ENCODE data around the gene ALK. TPM values are rescaled to one million over a fixed set of nuclear protein-coding genes. Genes with fewer than 3 reads are reported as not detected.

The ALK gene
- polyA plus RNA-seq, 1 experiment, result not detected

GRCh38 chr2:29733965-29734364 lies 187.4 kb downstream of the ALK start:
- Histone ChIP-seq H3K27me3 (ENCODE audit: control insufficient read depth, insufficient read depth, low read length) (peaks cover 5% of the 10 kb centered on the region), H3K4me3 (ENCODE audit: low read depth, low read length) (no peak overlapping the region), H3K27ac (ENCODE audit: low read depth, low read length) (no peak overlapping the region), H3K9me3 (ENCODE audit: control insufficient read depth, insufficient read depth, low read length) (no peaks in the 10 kb centered on the region)
- no peak for TF ChIP-seq CTCF (IDR thresholded peaks at IDR 0.05; ENCODE audit: low read depth, low read length)
- ChIA-PET CTCF (interaction anchor here (0.6 kb wide), 1 partner anchor 42 kb away, joined by 7 read pairs; no protein-coding TSS in a partner anchor), POLR2A (no interaction called here)
- no peak for DNase-seq (ENCODE audit: low read depth, low spot score)

- Histone ChIP-seq H3K27ac (ENCODE audit: low read depth, low read length) (no peak overlapping the region), H3K27me3 (ENCODE audit: control insufficient read depth, insufficient read depth, low read length) (peaks cover 5% of the 10 kb centered on the region), H3K9me3 (ENCODE audit: control insufficient read depth, insufficient read depth, low read length) (no peaks in the 10 kb centered on the region), H3K4me3 (ENCODE audit: low read depth, low read length) (no peak overlapping the region)
- TF ChIP-seq CTCF (IDR thresholded peaks at IDR 0.05; ENCODE audit: low read depth, low read length), result no peak
- DNase-seq (ENCODE audit: low read depth, low spot score), result no peak
- CTCF ChIA-PET, result no interaction called here
- POLR2A ChIA-PET, result no interaction called here
Observed at GRCh38 chr2:29733213-29733612, 188.2 kb downstream of the ALK start.

GRCh38 chr2:29731948-29732347 lies 189.4 kb downstream of the ALK start:
- Histone ChIP-seq H3K4me3 (ENCODE audit: low read depth, low read length) (no peak overlapping the region), H3K27ac (ENCODE audit: low read depth, low read length) (no peak overlapping the region), H3K27me3 (ENCODE audit: control insufficient read depth, insufficient read depth, low read length) (peaks cover 7% of the 10 kb centered on the region), H3K9me3 (ENCODE audit: control insufficient read depth, insufficient read depth, low read length) (no peaks in the 10 kb centered on the region)
- CTCF ChIA-PET, result no interaction called here
- TF ChIP-seq CTCF (IDR thresholded peaks at IDR 0.05; ENCODE audit: low read depth, low read length), result no peak
- no peak for DNase-seq (ENCODE audit: low read depth, low spot score)
- POLR2A ChIA-PET, result no interaction called here

GRCh38 chr2:29729932-29730331 lies 191.5 kb downstream of the ALK start:
- CTCF ChIA-PET, result no interaction called here
- Histone ChIP-seq H3K4me3 (ENCODE audit: low read depth, low read length) (no peak overlapping the region), H3K9me3 (ENCODE audit: control insufficient read depth, insufficient read depth, low read length) (no peaks in the 10 kb centered on the region), H3K27ac (ENCODE audit: low read depth, low read length) (no peak overlapping the region), H3K27me3 (ENCODE audit: control insufficient read depth, insufficient read depth, low read length) (peaks cover 7% of the 10 kb centered on the region)
- POLR2A ChIA-PET, result no interaction called here
- TF ChIP-seq CTCF (IDR thresholded peaks at IDR 0.05; ENCODE audit: low read depth, low read length), result no peak
- no peak for DNase-seq (ENCODE audit: low read depth, low spot score)

GRCh38 chr2:29729401-29729800 lies 192.0 kb downstream of the ALK start:
- ChIA-PET CTCF (no interaction called here), POLR2A (no interaction called here)
- Histone ChIP-seq H3K27ac (ENCODE audit: low read depth, low read length) (no peak overlapping the region), H3K4me3 (ENCODE audit: low read depth, low read length) (no peak overlapping the region), H3K9me3 (ENCODE audit: control insufficient read depth, insufficient read depth, low read length) (no peaks in the 10 kb centered on the region), H3K27me3 (ENCODE audit: control insufficient read depth, insufficient read depth, low read length) (peaks cover 7% of the 10 kb centered on the region)
- no peak for TF ChIP-seq CTCF (IDR thresholded peaks at IDR 0.05; ENCODE audit: low read depth, low read length)
- DNase-seq (ENCODE audit: low read depth, low spot score), result no peak
